OCI-LY1 (cell line): ENCODE measurements around the gene CACNG1.

Experiments used
- EZH2 ChIP-seq: fragments of 200-600 bp; sonication (generic), shearing (Covaris generic); IDR thresholded peaks from 2 replicates; pipeline ENCODE4 v1.8.0; 2017; ENCODE audit warnings: borderline replicate concordance, mixed run types, mild to moderate bottlenecking, antibody characterized with exemption, low read length, moderate library complexity, mixed read lengths
- TF ChIP-seq, protein P1 (sequence below): fragments of 200-600 bp; sonication (generic), shearing (Covaris generic); IDR thresholded peaks from 2 replicates; pipeline ENCODE4 v1.5.1; 2017; ENCODE audit warnings: mild to moderate bottlenecking, antibody characterized with exemption, low read length, moderate library complexity, mixed read lengths

GRCh38 chr17:67052720-67053437, 8.5 kb downstream of the CACNG1 start:
- TF ChIP-seq, protein P1, sequence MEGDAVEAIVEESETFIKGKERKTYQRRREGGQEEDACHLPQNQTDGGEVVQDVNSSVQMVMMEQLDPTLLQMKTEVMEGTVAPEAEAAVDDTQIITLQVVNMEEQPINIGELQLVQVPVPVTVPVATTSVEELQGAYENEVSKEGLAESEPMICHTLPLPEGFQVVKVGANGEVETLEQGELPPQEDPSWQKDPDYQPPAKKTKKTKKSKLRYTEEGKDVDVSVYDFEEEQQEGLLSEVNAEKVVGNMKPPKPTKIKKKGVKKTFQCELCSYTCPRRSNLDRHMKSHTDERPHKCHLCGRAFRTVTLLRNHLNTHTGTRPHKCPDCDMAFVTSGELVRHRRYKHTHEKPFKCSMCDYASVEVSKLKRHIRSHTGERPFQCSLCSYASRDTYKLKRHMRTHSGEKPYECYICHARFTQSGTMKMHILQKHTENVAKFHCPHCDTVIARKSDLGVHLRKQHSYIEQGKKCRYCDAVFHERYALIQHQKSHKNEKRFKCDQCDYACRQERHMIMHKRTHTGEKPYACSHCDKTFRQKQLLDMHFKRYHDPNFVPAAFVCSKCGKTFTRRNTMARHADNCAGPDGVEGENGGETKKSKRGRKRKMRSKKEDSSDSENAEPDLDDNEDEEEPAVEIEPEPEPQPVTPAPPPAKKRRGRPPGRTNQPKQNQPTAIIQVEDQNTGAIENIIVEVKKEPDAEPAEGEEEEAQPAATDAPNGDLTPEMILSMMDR = no peak
- no peak for TF ChIP-seq EZH2
